Brain microvascular endothelial cell (primary cell): ENCODE results near the gene HMGN3.

Source experiments
- DNase-seq: peaks from one replicate; pipeline ENCODE4 v3.0.0-alpha.2; 2020
- H3K27ac ChIP-seq: fragments of 250-450 bp; sonication (Bioruptor Pico); 2 replicates; pipeline ENCODE4 v1.5.1; 2020; ENCODE audit warnings: mild to moderate bottlenecking, moderate library complexity
- H3K27me3 ChIP-seq: fragments of 250-450 bp; sonication (Bioruptor Pico); replicated peaks from 2 replicates; pipeline ENCODE4 v1.5.1; 2020; ENCODE audit warnings: mild to moderate bottlenecking
- H3K36me3 ChIP-seq: fragments of 250-450 bp; sonication (Bioruptor Pico); replicated peaks from 2 replicates; pipeline ENCODE4 v1.5.1; 2020; ENCODE audit warnings: mild to moderate bottlenecking
- H3K4me3 ChIP-seq: 2 replicates; pipeline ENCODE4 v1.5.1; 2011; ENCODE audit warnings: low read depth, mild to moderate bottlenecking, control low read depth, low read length, moderate library complexity
- in situ Hi-C: cut with HindIII; loops from 2 replicates; pipeline ENCODE4 v1.10.0; 2017; ENCODE audit warnings: low sequenced_read_pairs, low pct_ligation_motif_present
- TF ChIP-seq, protein P1 (sequence below): IDR thresholded peaks from 2 replicates; pipeline ENCODE4 v1.5.1; 2011; ENCODE audit warnings: low read depth, mild to moderate bottlenecking, moderate library complexity, low read length, control low read depth, inconsistent platforms; ENCODE audit errors: missing control alignments

The HMGN3 gene

DNA sequence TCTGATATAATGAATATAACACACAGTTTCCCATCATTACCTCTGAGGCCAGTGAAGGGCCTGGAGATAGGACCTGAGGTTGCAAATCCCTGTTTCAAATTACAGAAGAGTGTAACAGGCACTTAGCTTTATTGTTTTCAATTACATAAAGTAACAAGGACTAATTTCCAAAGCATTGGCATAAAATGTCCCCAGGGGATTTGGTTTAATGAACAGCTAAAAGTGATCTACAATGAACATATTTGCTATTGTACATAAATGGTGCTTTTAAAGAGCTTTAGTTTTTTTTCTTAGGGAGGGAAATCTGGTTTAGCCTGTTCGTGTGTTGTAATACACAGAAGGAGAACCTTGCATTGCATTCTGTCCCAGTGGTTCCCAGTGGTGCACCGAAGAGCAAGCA lies 54.4 kb downstream of the HMGN3 start:
- no peaks in the 10 kb centered on the region for H3K27me3 ChIP-seq
- H3K36me3 ChIP-seq: no peaks in the 10 kb centered on the region
- no peak overlapping the region for H3K27ac ChIP-seq
- no peak overlapping the region for H3K4me3 ChIP-seq
- TF ChIP-seq, protein P1, sequence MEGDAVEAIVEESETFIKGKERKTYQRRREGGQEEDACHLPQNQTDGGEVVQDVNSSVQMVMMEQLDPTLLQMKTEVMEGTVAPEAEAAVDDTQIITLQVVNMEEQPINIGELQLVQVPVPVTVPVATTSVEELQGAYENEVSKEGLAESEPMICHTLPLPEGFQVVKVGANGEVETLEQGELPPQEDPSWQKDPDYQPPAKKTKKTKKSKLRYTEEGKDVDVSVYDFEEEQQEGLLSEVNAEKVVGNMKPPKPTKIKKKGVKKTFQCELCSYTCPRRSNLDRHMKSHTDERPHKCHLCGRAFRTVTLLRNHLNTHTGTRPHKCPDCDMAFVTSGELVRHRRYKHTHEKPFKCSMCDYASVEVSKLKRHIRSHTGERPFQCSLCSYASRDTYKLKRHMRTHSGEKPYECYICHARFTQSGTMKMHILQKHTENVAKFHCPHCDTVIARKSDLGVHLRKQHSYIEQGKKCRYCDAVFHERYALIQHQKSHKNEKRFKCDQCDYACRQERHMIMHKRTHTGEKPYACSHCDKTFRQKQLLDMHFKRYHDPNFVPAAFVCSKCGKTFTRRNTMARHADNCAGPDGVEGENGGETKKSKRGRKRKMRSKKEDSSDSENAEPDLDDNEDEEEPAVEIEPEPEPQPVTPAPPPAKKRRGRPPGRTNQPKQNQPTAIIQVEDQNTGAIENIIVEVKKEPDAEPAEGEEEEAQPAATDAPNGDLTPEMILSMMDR: no peak
- in situ Hi-C loops: no loop called here
- DNase-seq: no peak

- no peaks in the 10 kb centered on the region for H3K27me3 ChIP-seq
- no peak overlapping the region for H3K4me3 ChIP-seq
- no peak overlapping the region for H3K27ac ChIP-seq
- in situ Hi-C loops: no loop called here
- TF ChIP-seq, protein P1: no peak
- DNase-seq: no peak
- no peaks in the 10 kb centered on the region for H3K36me3 ChIP-seq
Observed at GRCh38 chr6:79173378-79173777, 61.1 kb downstream of the HMGN3 start.

GRCh38 chr6:79170959-79171358 lies 63.5 kb downstream of the HMGN3 start:
- Histone ChIP-seq H3K27ac (no peak overlapping the region), H3K27me3 (no peaks in the 10 kb centered on the region), H3K4me3 (no peak overlapping the region), H3K36me3 (no peaks in the 10 kb centered on the region)
- in situ Hi-C loops: no loop called here
- TF ChIP-seq, protein P1: no peak
- DNase-seq: no peak

DNA sequence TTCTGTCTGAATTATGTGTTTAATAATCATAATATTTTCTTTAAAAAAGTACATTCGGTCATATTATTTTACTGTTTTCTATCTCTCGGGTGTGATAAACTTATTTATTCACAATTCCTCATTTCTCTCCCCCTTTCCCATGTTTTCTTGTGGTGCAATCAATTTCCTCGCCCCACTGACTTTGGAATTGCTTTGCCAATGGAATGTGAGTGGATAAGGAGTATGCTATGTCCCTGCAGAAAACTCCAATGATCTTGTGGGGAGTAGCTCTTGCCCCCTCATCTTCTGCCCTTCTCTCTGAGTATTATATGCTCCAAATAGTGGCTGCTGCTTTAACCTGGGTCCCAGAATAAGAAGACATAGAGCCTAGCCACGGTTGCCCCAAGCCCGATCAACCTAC lies 64.1 kb downstream of the HMGN3 start:
- TF ChIP-seq, protein P1: no peak
- Histone ChIP-seq H3K27ac (no peak overlapping the region), H3K4me3 (no peak overlapping the region), H3K27me3 (no peaks in the 10 kb centered on the region), H3K36me3 (no peaks in the 10 kb centered on the region)
- in situ Hi-C loops: no loop called here
- DNase-seq: no peak

DNA sequence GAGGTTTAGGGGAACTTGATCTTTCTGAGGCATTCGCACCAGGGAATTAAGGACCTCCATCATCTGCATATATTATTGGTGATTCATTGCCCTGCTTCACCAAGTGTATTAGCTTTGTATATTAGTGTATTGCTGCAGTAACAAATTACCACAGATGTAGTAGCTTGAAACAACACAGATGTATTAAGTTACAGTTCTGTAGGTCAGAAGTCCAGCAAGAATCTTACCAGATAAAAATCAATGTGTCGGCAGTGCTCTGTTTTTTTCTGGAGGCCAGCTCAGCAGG lies 65.8 kb downstream of the HMGN3 start:
- TF ChIP-seq, protein P1: no peak
- in situ Hi-C loops: no loop called here
- peak; percentile 12 for DNase-seq

DNA sequence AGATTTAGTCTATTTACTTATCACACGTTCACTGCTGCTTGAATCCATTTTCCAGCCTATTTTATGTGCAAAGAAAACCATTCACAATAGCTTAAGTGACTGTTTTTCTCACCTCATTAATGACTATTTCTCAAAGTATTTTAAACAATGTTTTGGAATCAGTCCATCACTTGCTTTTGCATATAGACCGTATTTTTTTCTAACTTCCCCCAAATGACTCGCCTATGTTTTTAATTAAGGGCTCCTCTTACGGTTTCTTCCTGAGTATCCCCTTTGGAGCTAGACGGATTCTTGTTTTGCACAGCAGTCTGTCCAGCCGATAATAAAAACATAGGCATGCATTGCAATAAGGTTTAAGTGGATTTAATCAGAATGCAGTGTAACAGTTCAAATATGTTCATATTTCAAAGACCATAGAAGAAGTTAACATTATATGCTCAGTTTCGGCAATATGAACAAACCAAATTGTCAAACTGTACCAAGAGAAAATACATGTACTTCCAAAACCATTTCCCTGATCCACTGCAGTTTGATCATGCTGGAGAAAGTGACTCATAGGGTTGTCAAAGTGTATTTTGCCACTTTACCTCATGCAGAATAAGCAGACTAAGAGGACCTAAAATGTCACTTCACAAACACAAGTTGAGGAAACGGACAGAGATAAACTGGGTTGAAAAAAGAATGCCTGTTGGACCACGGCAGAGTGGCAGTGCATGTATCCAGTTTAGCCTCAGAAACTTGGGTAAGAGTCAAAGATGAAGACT lies 66.4 kb downstream of the HMGN3 start:
- Histone ChIP-seq H3K4me3 (no peak overlapping the region), H3K27me3 (no peaks in the 10 kb centered on the region), H3K36me3 (no peaks in the 10 kb centered on the region), H3K27ac (no peak overlapping the region)
- TF ChIP-seq, protein P1: no peak
- DNase-seq: peak; percentile 20
- in situ Hi-C loops: no loop called here

More for the DNA sequence above, 65.8 kb downstream of the HMGN3 start:
- Histone ChIP-seq H3K27me3 (no peaks in the 10 kb centered on the region), H3K36me3 (no peaks in the 10 kb centered on the region), H3K27ac (no peak overlapping the region), H3K4me3 (no peak overlapping the region)
